GM19025 (cell line): ENCODE results near the gene CD44.

Experiments used
- ATAC-seq: cut with Tn5 transposase; IDR thresholded peaks from one replicate; pipeline ENCODE4 v1.9.1; 2021; ENCODE audit warnings: mild to moderate bottlenecking, low read depth, moderate library complexity; ENCODE audit not compliant: unreplicated experiment

The CD44 gene

GRCh38 chr11:35234460-35235156, 95.6 kb downstream of the CD44 start:
- ATAC-seq, result no peak

GRCh38 chr11:35235157-35235468, 96.1 kb downstream of the CD44 start:
- no peak for ATAC-seq

- ATAC-seq, result no peak
Measured at GRCh38 chr11:35235498-35235897, 96.5 kb downstream of the CD44 start.

GRCh38 chr11:35235936-35236666, 97.1 kb downstream of the CD44 start:
- ATAC-seq, result no peak

GRCh38 chr11:35236667-35237003, 97.7 kb downstream of the CD44 start:
- no peak for ATAC-seq

- no peak for ATAC-seq
Measured at GRCh38 chr11:35237351-35237750, 98.4 kb downstream of the CD44 start.

GRCh38 chr11:35237860-35238715, 99.1 kb downstream of the CD44 start:
- ATAC-seq, result no peak

GRCh38 chr11:35238882-35239281, 99.9 kb downstream of the CD44 start:
- ATAC-seq, result no peak

- no peak for ATAC-seq
Measured at GRCh38 chr11:35239471-35240075, 100.6 kb downstream of the CD44 start.

- ATAC-seq, result no peak
Measured at GRCh38 chr11:35241083-35241482, 102.1 kb downstream of the CD44 start.

- no peak for ATAC-seq
Measured at GRCh38 chr11:35241531-35241930, 102.6 kb downstream of the CD44 start.

GRCh38 chr11:35242412-35243242, 103.7 kb downstream of the CD44 start:
- ATAC-seq, result no peak

- no peak for ATAC-seq
Measured at GRCh38 chr11:35243774-35244173, 104.8 kb downstream of the CD44 start.

- ATAC-seq, result no peak
Measured at GRCh38 chr11:35245056-35245455, 106.1 kb downstream of the CD44 start.

- no peak for ATAC-seq
Measured at GRCh38 chr11:35245786-35246185, 106.8 kb downstream of the CD44 start.

- no peak for ATAC-seq
Measured at GRCh38 chr11:35246745-35247144, 107.8 kb downstream of the CD44 start.

GRCh38 chr11:35247428-35247827, 108.5 kb downstream of the CD44 start:
- ATAC-seq, result no peak

GRCh38 chr11:35247863-35248262, 108.9 kb downstream of the CD44 start:
- no peak for ATAC-seq

- no peak for ATAC-seq
Measured at GRCh38 chr11:35248558-35249323, 109.8 kb downstream of the CD44 start.
